H1 (cell line): Measurements from ENCODE around the gene MRRF. TPM values are rescaled to one million over a fixed set of nuclear protein-coding genes. Genes with fewer than 3 reads are reported as not detected.

Experiments
- ASH2L ChIP-seq: fragments of 200-600, 300-600 bp; sonication (generic); IDR thresholded peaks from one replicate; pipeline ENCODE4 v1.7.1; 2017; ENCODE audit warnings: low read length
- ATF2 ChIP-seq: IDR thresholded peaks from 2 replicates; pipeline ENCODE4 v1.6.1; 2012; ENCODE audit warnings: low read length, inconsistent platforms
- CEBPB ChIP-seq: IDR thresholded peaks from 2 replicates; pipeline ENCODE4 v1.6.1; 2012; ENCODE audit warnings: low read depth, low read length
- CHD7 ChIP-seq: fragments of 300-600 bp; sonication (generic); IDR thresholded peaks from 2 replicates; pipeline ENCODE4 v1.7.1; 2012; ENCODE audit warnings: low read length, moderate library complexity, mild to moderate bottlenecking, inconsistent platforms; ENCODE audit not compliant: insufficient replicate concordance
- KDM1A ChIP-seq: fragments of 200-600, 300-600 bp; sonication (generic); IDR thresholded peaks from 2 replicates; pipeline ENCODE4 v1.7.1; 2016; ENCODE audit warnings: mild to moderate bottlenecking, low read length, borderline replicate concordance
- KDM4A ChIP-seq: IDR thresholded peaks from one replicate; pipeline ENCODE4 v1.7.1; 2012; ENCODE audit warnings: low read depth, mild to moderate bottlenecking, moderate library complexity, low read length, inconsistent platforms; ENCODE audit not compliant: severe bottlenecking
- POLR2AphosphoS5 ChIP-seq: IDR thresholded peaks from 2 replicates; pipeline ENCODE4 v1.6.1; 2011; ENCODE audit warnings: low read depth, low read length
- RBBP5 ChIP-seq: IDR thresholded peaks from 2 replicates; pipeline ENCODE4 v1.7.1; 2012; ENCODE audit warnings: low read depth, mild to moderate bottlenecking, inconsistent platforms, low read length, moderate library complexity, borderline replicate concordance
- TBP ChIP-seq: IDR thresholded peaks from 2 replicates; pipeline ENCODE4 v1.6.1; 2011; ENCODE audit warnings: low read depth, low read length, improper control_type of control experiment
- polyA plus RNA-seq, 7 experiments: library from polyadenylated mRNA; depleted of rRNA in 3 of 7; stranded (reverse) in 5 of 7; unstranded in 2 of 7; fragments of >200 nt in 5 of 7; fragments of 200-250 nt in 2 of 7; gene quantifications; 1 replicate in 5 of 7; 2 replicates in 1 of 7; 4 replicates in 1 of 7; pipeline versions ENCODE4 v1.2.1 to v1.2.3, GENCODE V29; 2011 to 2013; ENCODE audit warnings: missing spikeins in 2 of 7, mixed read lengths in 2 of 7
- total RNA-seq: library from RNA; stranded (reverse); fragmentation: NEBNext Ultra II Directional; extraction: Animal tissue kit (Norgen Biotek cat#: 25700); gene quantifications from 2 replicates; pipeline ENCODE4 v1.2.1, GENCODE V29; 2021

The MRRF gene
- total and polyA plus RNA-seq, 2 of the 8 experiments (the other 6 are each of a cell fraction or from before 2014, with no cell fraction given) = 29.4 to 47.8 TPM

- TF ChIP-seq CHD7 (no peak), TBP (no peak), ASH2L (no peak), KDM1A (no peak), RBBP5 (no peak), ATF2 (no peak), CEBPB (no peak), KDM4A (no peak), POLR2AphosphoS5 (no peak)
These were observed 99.6 kb downstream of the MRRF start (continued) for GRCh38 chr9:122364117-122364782.
